Muscle of back (tissue), 11 donors: ENCODE data around the gene OBSL1. TPM values are rescaled to one million over a fixed set of nuclear protein-coding genes. Genes with fewer than 3 reads are reported as not detected.

Source experiments
- DNase-seq, 3 donors: peaks; one replicate each; pipeline versions ENCODE4 v3.0.0 to v3.0.0-alpha.2; 2013
- polyA plus RNA-seq, 10 donors: library from polyadenylated mRNA; unstranded; fragments of 120-200 nt; gene quantifications; one replicate each; pipeline ENCODE4 v1.2.1, GENCODE V29; 2013; ENCODE audit not compliant: insufficient read length in 10 of 10

Gene OBSL1
- polyA plus RNA-seq, 10 donors = 94.0 to 139 (median 117) TPM

DNA sequence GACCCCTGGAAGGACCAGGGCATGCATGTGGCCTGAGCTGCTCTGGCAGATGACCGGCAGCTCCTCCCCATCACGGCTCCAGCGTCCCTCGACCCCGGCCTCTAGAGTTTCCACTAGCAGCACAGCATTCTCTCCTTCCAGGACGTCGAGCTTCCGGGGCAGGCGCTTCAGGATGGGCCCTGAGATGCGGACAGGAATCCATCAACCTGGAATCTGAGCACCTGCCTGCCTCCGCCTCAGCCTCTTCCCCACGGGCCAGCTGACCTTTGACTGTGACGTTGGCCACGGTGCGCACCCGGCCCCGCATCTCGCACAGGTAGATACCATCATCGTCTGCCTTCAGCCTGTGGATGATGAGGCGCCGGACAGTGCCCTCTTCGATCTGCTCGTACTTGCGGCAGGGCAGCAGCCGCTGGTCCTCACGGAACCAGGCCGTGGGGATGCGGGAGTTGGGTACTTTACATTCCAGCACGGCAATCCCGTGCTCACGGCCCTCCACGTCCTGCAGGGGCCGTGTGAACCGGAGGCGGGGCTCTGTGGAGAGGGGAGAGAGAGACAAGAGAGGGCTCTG, 3.5 kb downstream of the OBSL1 start:
- DNase-seq = no peak

- no peak for DNase-seq
These were observed 4.2 kb downstream of the OBSL1 start for GRCh38 chr2:219567131-219567530.

DNA sequence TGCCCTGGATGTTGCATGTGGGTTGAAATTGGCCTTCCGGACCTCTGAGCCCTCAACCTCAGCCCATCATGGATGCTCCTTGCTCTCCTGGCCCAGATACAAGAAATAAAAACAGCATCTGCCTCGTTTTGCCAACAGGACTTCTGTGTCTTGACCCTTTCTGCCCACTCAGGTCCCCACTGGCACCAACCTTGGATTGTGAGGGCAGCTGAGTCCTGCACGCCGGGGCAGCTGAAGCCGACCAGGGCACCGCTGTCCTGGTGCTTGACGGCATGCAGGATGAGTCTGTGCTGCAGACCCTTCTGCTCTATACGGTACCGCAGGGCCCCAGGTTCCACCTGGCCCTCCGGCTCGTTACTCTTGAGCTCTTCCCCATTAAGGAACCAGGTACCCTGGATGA, 4.7 kb downstream of the OBSL1 start:
- no peak for DNase-seq

DNA sequence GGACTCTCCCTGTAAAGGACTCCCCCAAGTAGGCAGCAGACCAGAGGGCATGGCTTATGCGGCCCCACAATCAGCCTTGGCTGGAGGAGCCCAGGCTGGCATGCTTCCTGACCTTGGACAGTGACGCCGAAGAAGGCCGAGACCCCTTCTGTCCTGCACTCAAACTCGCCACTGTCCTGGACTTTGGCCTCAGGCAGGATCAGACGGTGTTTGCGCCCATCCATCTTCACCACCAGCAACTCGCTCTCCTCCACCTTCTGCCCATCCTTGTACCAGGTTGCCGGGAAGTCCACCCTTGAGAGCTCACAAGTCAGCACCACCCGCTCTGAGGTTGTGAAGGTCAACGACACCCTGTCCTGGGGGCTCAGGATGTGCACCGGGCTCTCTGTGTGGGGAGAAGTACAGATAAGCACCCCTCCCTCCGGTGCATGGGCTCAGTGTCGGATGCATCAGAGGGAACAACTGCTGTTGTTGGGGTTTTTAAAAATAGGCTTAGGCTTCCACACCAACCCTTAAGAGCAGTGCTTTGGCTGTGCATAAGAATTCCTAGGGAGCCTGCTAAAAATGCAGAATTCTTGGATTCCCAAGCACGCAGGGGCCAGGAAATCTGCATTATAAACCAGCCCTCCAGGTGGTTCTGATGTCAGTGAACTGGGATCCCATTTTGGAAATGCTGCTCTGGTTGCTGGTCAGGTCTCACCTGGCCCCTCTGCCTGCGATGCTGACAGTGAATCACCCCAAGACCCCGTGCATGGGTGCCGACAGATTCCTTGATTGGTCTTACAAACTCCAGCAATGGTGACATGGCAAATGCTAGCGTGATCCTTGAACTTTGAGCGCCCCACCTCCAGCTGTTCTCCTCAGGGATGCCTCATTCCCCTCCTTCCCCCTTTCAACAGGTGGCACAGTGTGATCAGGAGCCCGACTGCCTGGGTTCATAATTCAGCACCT, 5.9 kb downstream of the OBSL1 start:
- DNase-seq = no peak

- DNase-seq = no peak
These were observed 7.9 kb downstream of the OBSL1 start for GRCh38 chr2:219563271-219563928.

- no peak for DNase-seq
These were observed 9.0 kb downstream of the OBSL1 start for GRCh38 chr2:219562049-219563020.

DNA sequence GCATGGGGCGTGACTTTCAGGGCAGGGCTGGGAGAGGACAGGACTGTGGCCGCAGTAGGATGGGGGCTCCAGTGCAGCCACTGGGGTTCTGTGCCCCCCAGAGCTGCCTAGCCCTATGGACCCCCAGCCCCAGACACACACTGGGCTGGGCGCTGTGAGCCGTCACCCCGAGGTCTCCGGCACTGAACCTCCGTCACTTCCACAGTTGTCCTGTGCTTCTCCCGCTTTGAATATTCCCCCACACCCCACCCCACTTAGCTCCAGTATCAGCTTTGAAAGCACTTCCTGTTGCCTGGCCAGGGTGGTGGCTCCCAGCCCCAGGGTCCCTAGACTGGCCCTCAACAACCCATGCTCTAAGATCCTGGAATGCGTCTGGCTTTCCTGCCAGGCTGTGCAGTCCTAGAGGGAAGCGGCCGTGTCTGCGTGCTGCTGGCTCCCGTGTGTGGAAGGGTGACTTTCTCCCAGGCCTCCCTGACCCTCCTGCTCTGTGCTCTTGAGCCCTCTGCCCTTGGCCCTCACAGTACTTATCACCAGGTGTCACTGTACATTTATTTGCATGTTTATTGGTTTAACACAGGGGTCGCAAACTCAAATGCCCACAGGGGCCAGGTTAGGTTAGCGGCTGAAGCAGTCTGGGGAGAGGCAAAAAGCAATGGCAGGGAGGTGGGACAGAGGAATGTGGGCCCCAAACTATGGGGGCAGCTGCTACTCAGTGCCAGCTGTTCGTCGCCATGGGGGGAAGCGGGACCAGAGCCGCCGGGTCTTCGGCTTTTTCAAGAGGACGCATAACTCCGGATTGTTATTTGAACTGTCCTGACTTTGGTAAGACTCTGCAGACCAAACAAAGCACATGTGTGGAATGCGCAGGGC, 9.9 kb downstream of the OBSL1 start:
- no peak for DNase-seq

- no peak for DNase-seq
These were observed 10.5 kb downstream of the OBSL1 start for GRCh38 chr2:219560893-219561178.

- DNase-seq = no peak
These were observed 11.1 kb downstream of the OBSL1 start for GRCh38 chr2:219560037-219560892.

- DNase-seq = no peak
These were observed 12.0 kb downstream of the OBSL1 start for GRCh38 chr2:219559156-219559915.

GRCh38 chr2:219557791-219558785, 13.3 kb downstream of the OBSL1 start:
- no peak for DNase-seq

- DNase-seq = no peak
These were observed 14.0 kb downstream of the OBSL1 start for GRCh38 chr2:219557320-219557719.

DNA sequence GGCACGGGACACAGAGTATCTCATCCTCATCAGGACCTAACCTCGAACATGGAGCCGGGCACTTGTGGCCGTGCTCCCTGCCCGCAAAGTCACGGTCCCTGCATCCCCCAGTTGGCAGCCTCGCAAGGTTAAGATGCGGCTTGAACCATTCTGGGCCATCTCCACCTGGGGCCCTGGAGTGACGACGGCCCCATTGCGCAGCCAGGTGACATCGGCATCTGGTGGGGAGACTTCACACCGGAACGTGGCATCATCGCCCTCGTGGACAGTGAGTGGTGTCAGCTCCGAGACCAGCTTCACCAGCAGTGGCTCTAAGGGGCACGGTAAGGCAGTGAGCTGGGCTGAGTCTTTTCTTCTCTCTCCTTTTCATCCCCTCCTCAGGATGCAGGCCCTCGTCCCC, 14.9 kb downstream of the OBSL1 start:
- DNase-seq = no peak

GRCh38 chr2:219555956-219556355, 15.4 kb downstream of the OBSL1 start:
- DNase-seq = no peak

DNA sequence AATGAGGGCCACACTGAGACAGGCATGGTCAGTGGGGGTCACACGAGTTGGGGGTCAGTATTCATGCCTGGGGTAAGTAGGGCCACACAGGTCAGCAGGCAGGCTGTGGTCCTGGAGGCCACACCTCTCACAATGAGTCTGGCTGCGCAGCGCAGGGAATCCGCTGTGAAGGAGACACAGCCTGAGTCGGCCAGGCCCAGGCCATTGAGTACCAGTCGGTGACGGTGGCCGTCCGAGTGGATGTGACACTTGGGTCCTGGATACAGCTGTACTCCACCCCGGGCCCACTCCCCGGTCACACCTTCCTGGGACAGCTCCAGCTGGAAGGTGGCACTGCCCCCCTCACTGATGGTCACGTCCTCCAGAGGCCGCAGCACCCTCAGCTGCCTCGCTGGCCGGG, 17.0 kb downstream of the OBSL1 start:
- DNase-seq = no peak

GRCh38 chr2:219553463-219553963, 17.8 kb downstream of the OBSL1 start:
- DNase-seq = no peak

DNA sequence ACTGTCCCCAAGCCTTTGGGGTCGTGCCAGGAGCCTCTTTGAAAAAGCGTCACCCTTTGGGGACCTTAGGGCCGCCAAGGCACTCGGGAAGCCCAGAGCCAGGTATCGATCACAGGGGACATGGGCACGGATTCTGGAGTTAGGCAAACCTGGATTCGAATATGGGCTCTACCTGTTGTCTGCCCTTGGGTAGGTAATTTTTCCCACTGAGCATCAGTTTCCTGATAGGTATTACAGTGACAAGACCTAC, 18.2 kb downstream of the OBSL1 start:
- DNase-seq = no peak
